GM19238 (cell line): ENCODE results near the gene THPO.
A peak's percentile ranks its signal among the peaks of the same experiment; 100 is the strongest.
"Not testable (repeated sequence)": the region's sequence is repeated elsewhere in the genome, so short reads cannot be mapped to it uniquely, and the experiment has no call there.

Source experiments
- DNase-seq: peaks from one replicate; pipeline ENCODE4 v3.0.0; 2011; ENCODE audit warnings: low spot score; ENCODE audit not compliant: insufficient read length

THPO gene

GRCh38 chr3:184351511-184352148 lies 26.4 kb downstream of the THPO start:
- DNase-seq, result no peak

GRCh38 chr3:184350618-184351017 lies 27.4 kb downstream of the THPO start:
- no peak for DNase-seq

- no peak for DNase-seq
Observed at GRCh38 chr3:184349563-184350470, 28.2 kb downstream of the THPO start.

GRCh38 chr3:184348057-184348382 lies 30.0 kb downstream of the THPO start:
- DNase-seq, result no peak

GRCh38 chr3:184347321-184348056 lies 30.5 kb downstream of the THPO start:
- no peak for DNase-seq

- DNase-seq, result no peak
Observed at GRCh38 chr3:184346480-184347190, 31.4 kb downstream of the THPO start.

GRCh38 chr3:184345317-184346144 lies 32.5 kb downstream of the THPO start:
- DNase-seq, result no peak

- no peak for DNase-seq
Observed at GRCh38 chr3:184344579-184345316, 33.3 kb downstream of the THPO start.

- no peak for DNase-seq
Observed at GRCh38 chr3:184343200-184343876, 34.7 kb downstream of the THPO start.

GRCh38 chr3:184341925-184342324 lies 36.1 kb downstream of the THPO start:
- DNase-seq, result no peak

- DNase-seq, result not testable (repeated sequence)
Observed at GRCh38 chr3:184339451-184340135, 38.4 kb downstream of the THPO start.

- no peak for DNase-seq
Observed at GRCh38 chr3:184339001-184339400, 39.0 kb downstream of the THPO start.

GRCh38 chr3:184338511-184338945 lies 39.5 kb downstream of the THPO start:
- DNase-seq, result no peak

GRCh38 chr3:184337981-184338380 lies 40.0 kb downstream of the THPO start:
- no peak for DNase-seq

- no peak for DNase-seq
Observed at GRCh38 chr3:184337399-184337714, 40.6 kb downstream of the THPO start, which contains the start of gene FAM131A. Gene FAM131A (plus strand): TSS chr3:184337600. CDS start chr3:184337631, 31 bp downstream.

GRCh38 chr3:184336547-184337398 lies 41.2 kb downstream of the THPO start:
- DNase-seq, result no peak

GRCh38 chr3:184335661-184336546 lies 42.1 kb downstream of the THPO start:
- DNase-seq, result peak; percentile 80
